ENCODE results near the gene PHACTR2.
A peak's percentile ranks its signal among the peaks of the same experiment; 100 is the strongest.
"Not testable (repeated sequence)": the region's sequence is repeated elsewhere in the genome, so short reads cannot be mapped to it uniquely, and the experiment has no call there.

The PHACTR2 gene

DNA sequence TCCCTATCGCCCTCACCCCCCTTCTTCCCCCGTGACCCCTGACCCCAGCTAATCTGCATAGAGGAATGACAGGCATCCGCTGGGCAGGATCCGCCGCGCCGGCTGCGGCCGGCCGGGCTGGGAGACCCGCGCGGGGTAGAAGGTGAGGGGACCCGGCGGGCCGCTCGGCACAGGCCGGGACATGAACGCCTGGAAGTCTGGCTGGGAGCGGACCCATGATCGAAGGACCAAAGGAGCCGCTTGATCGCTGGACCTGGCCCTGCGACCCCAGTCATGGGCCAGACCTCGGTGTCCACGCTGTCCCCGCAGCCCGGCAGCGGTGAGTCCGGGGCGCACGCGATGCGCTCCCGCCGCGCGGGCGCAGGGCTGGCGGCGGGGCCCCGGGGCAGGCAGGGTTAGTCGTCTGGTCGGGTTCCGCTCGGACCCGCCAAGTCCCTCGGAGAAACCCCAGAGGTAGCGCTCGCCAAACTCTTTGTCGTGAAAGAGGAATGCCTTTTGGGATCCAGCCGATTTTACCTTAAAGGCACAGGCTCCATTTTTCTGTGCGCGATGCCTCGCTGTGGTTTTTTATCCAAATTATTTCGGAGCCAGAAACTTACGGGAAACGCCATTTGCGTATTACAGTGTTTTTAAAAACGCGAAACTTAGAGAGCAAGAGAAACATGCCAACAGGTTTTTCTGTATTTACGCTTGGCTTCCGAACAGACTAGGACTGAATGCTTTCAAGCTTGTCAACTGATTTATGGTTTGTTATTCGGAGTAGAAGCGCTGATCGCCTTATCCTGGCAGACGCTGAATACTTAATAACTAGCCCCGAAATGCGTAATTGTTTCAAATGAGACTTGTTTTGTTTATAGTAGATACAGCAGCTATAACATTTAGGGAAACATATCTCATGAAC, at the start of gene PHACTR2:
Gene PHACTR2, plus strand, starts transcription at position 75 of the 901 bp plus-strand sequence. Its CDS starts 199 bp downstream, at position 274.
- peak; percentile 51 for DNase-seq (ENCODE audit: low spot score)

- no peak for DNase-seq (ENCODE audit: low spot score)
These were observed 48.4 kb upstream of the PHACTR2 start for GRCh38 chr6:143629104-143630080.

GRCh38 chr6:143631196-143631595, 46.6 kb upstream of the PHACTR2 start:
- not testable (repeated sequence) for DNase-seq (ENCODE audit: low spot score)

DNA sequence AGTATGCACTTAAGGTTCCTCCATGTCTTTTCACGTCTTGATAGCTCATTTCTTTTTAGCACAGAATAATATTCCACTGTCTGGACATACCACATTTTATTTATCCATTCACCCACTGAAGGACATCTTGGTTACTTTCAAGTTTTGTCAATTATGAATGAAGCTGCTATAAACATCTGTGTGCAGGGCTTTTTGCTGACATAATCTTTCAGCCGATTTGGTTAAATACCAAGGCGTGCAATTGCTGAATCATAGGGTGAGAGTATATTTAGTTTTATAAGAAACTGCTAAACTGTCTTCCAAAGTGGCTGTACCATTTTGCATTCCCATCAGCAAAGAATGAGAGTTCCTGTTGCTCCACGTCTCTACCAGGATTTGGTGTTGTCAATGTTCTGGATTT, 44.9 kb upstream of the PHACTR2 start:
- DNase-seq (ENCODE audit: low spot score), result no peak

DNA sequence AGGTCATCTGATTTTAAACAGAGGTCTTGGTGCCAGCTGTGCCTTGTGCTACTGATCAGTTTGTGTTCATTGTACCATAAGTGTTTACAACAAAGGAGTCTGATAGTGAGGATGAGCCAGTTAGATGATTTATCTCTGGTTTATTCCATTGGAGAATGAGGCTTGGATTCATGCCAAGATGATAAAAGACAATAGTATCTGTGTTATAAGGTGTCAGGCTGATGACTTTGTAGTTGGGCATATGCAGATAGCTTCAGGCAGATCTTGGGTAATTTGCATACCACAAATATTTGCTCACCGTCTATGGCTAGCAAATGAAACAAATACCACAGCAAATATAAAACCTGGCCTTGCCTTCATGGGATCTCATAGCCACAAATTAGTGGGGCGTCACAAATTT, 43.3 kb upstream of the PHACTR2 start:
- no peak for DNase-seq (ENCODE audit: low spot score)

- no peak for DNase-seq (ENCODE audit: low spot score)
These were observed 40.1 kb upstream of the PHACTR2 start for GRCh38 chr6:143637691-143638090.

GRCh38 chr6:143642403-143642802, 35.4 kb upstream of the PHACTR2 start:
- no peak for DNase-seq (ENCODE audit: low spot score)

DNA sequence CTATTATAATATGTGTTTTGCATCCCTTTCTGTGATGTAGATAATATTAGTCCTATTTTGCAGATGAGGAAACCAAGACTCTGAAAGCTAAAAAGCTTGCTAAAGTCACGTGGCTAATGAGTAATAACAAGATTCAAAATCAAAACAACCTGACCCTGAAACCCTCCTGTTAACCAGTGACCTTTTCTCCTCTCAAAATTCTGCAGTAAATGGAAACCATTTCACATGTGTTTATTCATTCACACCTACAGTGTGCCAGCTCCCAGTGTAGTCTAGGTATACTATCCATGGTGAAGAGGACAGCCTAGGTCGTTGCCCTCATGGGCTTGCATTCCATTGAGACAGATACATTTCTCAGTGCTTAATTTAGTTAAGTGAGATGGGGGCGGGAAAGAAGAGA, 30.6 kb upstream of the PHACTR2 start:
- no peak for DNase-seq (ENCODE audit: low spot score)

- no peak for DNase-seq (ENCODE audit: low spot score)
These were observed 30.0 kb upstream of the PHACTR2 start for GRCh38 chr6:143647732-143648131.

GRCh38 chr6:143649319-143649718, 28.4 kb upstream of the PHACTR2 start:
- DNase-seq (ENCODE audit: low spot score), result not testable (repeated sequence)

DNA sequence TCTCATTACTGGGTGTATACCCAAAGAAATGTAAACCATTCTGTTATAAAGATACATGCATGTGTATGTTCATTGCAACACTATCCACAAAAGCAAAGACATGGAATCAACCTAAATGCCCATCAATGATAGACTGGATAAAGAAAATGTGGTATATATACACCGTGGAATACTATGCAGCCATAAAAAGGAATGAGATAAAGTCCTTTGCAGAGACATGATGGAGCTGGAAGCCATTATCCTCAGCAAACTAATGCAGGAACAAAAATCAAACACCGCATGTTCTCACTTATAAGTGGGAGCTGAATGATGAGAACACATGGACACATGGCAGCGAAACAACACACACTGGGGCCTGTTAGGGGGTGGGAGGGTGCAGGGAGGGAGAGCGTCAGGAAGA, 26.4 kb upstream of the PHACTR2 start:
- not testable (repeated sequence) for DNase-seq (ENCODE audit: low spot score)

DNA sequence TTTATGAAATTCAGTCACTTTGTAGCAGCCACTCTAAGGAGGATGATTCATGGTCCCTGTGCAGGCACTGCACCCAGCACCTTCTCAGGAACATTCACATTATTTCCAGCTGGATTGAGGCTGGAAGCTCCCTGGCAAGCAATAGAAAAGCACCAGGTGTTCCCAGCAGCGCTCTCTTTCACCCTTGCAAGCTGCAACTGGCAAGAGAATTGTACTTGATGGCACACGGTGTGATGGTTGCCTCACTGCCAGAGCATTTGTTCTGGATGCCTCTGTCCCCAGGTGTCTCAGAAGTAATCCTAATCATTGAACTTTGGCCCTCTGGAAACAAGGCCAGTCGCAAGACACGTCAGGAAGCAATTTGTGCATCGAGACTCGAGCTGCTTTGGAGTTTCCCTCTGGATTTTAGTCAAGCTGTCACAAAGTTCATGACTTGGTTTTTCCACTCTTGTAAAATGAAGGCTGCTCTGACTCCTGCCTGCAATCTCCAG, 24.9 kb upstream of the PHACTR2 start:
- no peak for DNase-seq (ENCODE audit: low spot score)

DNA sequence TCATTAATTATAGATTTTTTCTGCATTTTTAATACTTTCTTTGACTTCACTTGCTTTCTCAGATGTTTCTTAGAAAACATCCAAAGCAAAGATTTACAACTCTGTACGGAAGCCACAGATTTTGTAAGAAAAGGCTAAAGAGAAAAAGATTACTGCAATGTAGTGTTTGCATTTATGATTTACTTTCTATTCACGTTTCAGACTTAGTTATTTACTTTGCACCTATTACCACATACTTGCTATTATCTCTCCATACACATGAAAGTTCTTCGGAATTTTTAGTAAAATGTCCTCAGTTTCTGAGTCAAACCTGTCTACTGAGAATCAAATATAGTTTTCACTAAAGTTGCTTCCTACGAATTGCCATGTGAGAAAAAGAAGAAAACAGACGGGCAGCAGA, 22.2 kb upstream of the PHACTR2 start:
- DNase-seq (ENCODE audit: low spot score), result no peak

- DNase-seq (ENCODE audit: low spot score), result no peak
These were observed 21.7 kb upstream of the PHACTR2 start for GRCh38 chr6:143656026-143656425.

GRCh38 chr6:143657809-143658208, 20.0 kb upstream of the PHACTR2 start:
- no peak for DNase-seq (ENCODE audit: low spot score)

GRCh38 chr6:143660170-143660569, 17.6 kb upstream of the PHACTR2 start:
- DNase-seq (ENCODE audit: low spot score), result not testable (repeated sequence)

DNA sequence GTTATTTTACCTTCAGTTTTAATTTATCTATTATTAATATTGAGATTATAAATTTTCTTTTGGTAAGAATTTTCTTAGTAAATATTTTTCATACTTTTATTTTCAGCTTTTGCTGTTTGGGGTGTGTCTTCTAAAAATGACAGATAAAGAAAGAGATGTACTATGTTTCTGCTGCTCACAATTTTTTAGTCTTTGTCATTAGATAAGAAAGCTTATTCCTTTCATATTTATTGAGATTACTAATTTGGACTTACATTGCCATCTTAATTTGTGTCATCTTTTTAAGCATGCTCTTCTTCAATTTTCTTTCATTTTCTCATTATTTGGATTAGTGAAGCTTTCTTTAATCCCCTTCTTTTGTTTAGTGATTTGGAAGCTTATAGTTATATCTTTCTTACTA, 13.6 kb upstream of the PHACTR2 start:
- DNase-seq (ENCODE audit: low spot score), result no peak

- DNase-seq (ENCODE audit: low spot score), result not testable (repeated sequence)
These were observed 11.8 kb upstream of the PHACTR2 start for GRCh38 chr6:143666007-143666406.

DNA sequence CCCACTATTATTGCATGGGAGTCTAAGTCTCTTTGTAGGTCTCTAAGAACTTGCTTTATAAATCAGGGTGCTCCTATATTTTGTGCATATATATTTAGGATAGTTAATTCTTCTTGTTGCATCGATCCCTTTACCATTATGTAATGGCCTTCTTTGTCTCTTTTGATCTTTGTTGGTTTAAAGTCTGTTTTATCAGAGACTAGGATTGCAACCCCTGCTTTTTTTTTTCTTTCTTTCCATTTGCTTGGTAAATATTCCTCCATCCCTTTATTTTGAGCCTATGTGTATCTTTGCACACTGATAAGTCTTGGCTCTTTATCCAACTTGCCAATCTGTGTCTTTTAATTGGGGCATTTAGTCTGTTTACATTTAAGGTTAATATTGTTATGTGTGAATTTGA, 8.3 kb upstream of the PHACTR2 start:
- DNase-seq (ENCODE audit: low spot score), result not testable (repeated sequence)

- DNase-seq (ENCODE audit: low spot score), result no peak
These were observed 4.1 kb upstream of the PHACTR2 start for GRCh38 chr6:143673669-143674068.

DNA sequence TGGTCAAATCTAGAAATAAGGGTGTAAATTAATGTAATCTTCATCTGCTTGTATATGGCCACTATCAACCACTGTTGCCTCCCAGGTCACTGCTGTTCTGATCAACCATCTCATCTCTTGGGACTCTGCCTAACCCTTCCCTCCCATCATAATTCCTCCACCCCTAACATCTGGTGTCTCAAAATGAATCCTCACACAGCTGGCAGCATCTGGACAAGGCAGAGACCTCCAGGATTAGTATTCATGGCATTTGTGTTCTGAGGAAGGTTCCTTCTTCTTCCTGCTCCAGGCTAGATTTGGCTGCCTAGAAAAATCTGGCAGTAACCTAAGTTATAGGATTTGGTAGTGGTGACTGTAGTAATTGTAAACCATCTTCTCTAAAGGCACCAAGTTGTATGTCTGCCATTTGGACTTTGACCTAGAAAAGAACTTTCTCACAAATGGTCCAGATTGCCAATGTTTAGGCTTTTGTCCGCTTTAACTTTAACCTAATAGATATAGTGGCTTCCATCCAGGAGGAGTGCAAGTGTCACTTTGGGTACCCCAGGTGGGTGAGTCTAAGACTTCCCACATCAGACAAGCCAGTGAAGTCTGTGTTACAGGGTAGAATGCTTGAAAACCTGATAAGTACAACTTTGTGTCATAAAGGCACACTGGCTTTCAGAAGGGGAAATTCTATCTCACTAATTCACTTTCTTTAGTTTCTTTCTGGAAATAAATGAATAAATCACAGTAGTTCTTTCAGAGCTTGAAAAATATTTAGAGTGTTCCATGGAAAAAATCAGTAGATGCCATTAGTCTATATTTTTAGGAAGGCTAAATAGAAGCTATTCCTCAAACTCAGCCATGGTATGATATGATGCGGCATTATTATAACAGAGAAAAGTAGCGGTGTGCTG, 3.0 kb upstream of the PHACTR2 start:
- DNase-seq (ENCODE audit: low spot score), result no peak

All from pons (tissue), 1 donor.